ENCODE results near the gene HSP90AA1.
A peak's percentile ranks its signal among the peaks of the same experiment; 100 is the strongest.
"Not testable (repeated sequence)": the region's sequence is repeated elsewhere in the genome, so short reads cannot be mapped to it uniquely, and the experiment has no call there.

Gene HSP90AA1

DNA sequence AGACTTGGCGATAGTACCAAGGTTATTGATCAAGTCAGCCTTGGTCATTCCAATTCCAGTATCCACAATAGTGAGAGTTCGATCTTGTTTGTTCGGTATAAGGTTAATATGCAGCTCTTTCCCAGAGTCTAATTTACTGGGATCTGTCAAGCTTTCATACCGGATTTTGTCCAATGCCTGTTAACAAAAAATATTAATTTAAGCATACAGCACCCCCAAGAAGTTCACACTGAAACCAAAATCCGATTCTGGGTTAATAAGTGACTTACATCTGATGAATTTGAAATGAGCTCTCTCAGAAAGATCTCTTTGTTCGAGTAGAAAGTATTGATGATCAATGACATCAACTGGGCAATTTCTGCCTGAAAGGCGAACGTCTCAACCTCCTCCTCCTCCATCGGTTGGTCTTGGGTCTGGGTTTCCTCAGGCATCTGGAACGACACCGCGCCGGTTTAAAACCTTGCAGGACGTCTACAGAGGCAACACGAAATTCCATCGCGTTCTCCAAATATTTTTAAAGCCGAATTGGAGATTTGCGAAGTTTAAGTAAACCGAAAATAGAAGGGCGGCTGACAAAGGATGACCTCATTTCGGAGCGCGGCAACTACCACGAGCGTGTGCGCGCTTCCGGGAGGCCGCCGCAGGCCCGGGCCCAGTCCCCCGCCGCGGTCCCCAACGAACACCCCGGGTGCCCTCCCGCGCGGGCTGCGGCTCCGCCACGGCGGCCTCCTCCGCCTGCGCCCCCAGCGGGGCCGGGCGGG, 716 bp downstream of the HSP90AA1 start:
- Mint-ChIP-seq H3K4me1 (peaks cover 34 to 62% of the 10 kb centered on the region in 2 donors), H3K9me3 (no peaks in the 10 kb centered on the region), H3K27ac (peak overlapping the region; percentile 87), H3K27me3 (no peaks in the 10 kb centered on the region), H3K4me3 (peak overlapping the region; percentile 75 to 92), H3K36me3 (peaks cover 40 to 62% of the 10 kb centered on the region in 2 donors)
- DNase-seq (peak; percentile 13), ATAC-seq (replicated peaks) (peak; percentile 47 to 51)

DNA sequence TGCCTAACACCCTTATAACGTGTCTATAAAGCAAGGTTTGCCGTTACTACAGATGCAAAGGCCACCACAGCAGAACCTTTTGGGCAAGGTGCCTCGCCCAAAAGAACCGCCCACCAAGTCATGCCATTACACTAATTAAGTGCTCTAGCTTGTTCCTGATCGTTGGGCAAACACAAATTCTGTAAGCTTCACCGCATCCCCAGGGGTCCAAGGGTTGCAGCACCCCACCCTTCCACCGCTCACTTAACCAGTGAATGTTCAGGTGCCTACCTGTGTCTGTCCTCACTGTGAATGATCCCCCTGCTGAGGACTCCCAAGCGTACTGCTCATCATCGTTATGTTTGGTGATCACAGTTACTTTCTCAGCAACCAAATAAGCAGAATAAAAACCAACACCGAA, 1.4 kb downstream of the HSP90AA1 start:
- ATAC-seq (replicated peaks) = no peak
- H3K36me3 Mint-ChIP-seq = peaks cover 47 to 65% of the 10 kb centered on the region in 2 donors

DNA sequence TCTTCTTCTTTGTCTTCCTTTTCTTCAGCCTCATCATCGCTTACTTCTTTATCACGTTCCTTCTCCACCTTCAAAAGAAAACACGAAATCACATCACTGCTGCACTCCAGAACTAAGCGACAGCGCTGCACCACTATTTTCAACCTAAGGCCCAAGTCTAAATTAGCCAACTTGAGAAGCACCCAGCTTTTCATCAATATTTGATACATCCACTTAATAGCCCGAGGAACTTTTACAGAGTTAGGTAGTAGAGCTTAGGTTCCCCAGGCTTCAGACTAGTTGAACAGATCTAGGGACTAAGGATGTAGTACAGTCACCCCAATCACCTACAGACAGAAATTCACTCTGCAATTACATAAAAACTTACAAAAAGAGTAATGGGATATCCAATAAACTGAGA, 1.9 kb downstream of the HSP90AA1 start:
- H3K27ac Mint-ChIP-seq = peak overlapping the region; percentile 77
- no peak for DNase-seq
- H3K4me3 Mint-ChIP-seq = peak overlapping the region; percentile 75 to 92
- H3K36me3 Mint-ChIP-seq = peaks cover 52 to 67% of the 10 kb centered on the region in 2 donors
- H3K9me3 Mint-ChIP-seq = no peaks in the 10 kb centered on the region
- no peaks in the 10 kb centered on the region for H3K27me3 Mint-ChIP-seq
- no peak for ATAC-seq (replicated peaks)
- peaks cover 35 to 62% of the 10 kb centered on the region in 2 donors for H3K4me1 Mint-ChIP-seq

More for the DNA sequence above, 1.4 kb downstream of the HSP90AA1 start:
- H3K27ac Mint-ChIP-seq = peak overlapping the region; percentile 87
- peaks cover 38 to 67% of the 10 kb centered on the region in 2 donors for H3K4me1 Mint-ChIP-seq
- H3K9me3 Mint-ChIP-seq = no peaks in the 10 kb centered on the region
- peak overlapping the region; percentile 75 to 92 for H3K4me3 Mint-ChIP-seq
- H3K27me3 Mint-ChIP-seq = no peaks in the 10 kb centered on the region
- no peak for DNase-seq

DNA sequence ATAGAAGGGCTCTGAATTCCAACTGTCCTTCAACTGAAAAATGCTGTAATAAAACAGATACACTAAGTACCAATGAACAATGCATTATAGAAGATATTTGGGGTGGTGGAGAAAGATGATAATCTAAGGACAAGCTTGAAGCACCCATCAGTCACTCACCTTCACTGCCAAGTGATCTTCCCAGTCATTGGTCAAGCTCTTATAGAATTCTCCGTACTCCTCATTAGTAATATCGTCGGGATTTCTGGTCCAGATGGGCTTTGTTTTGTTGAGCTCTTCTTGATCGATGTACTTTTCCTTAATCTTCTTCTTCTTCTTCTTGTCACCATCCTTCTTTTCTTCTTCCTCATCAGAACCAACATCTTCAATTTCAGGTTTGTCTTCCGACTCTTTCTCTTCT, 2.3 kb downstream of the HSP90AA1 start:
- H3K27me3 Mint-ChIP-seq; DNase-seq; H3K9me3 Mint-ChIP-seq; ATAC-seq (replicated peaks): not testable (repeated sequence)
- peaks cover 55 to 67% of the 10 kb centered on the region in 2 donors for H3K36me3 Mint-ChIP-seq
- H3K27ac Mint-ChIP-seq = peak overlapping the region; percentile 77
- H3K4me3 Mint-ChIP-seq = peak overlapping the region; percentile 75 to 92
- H3K4me1 Mint-ChIP-seq = peaks cover 32 to 58% of the 10 kb centered on the region in 2 donors

DNA sequence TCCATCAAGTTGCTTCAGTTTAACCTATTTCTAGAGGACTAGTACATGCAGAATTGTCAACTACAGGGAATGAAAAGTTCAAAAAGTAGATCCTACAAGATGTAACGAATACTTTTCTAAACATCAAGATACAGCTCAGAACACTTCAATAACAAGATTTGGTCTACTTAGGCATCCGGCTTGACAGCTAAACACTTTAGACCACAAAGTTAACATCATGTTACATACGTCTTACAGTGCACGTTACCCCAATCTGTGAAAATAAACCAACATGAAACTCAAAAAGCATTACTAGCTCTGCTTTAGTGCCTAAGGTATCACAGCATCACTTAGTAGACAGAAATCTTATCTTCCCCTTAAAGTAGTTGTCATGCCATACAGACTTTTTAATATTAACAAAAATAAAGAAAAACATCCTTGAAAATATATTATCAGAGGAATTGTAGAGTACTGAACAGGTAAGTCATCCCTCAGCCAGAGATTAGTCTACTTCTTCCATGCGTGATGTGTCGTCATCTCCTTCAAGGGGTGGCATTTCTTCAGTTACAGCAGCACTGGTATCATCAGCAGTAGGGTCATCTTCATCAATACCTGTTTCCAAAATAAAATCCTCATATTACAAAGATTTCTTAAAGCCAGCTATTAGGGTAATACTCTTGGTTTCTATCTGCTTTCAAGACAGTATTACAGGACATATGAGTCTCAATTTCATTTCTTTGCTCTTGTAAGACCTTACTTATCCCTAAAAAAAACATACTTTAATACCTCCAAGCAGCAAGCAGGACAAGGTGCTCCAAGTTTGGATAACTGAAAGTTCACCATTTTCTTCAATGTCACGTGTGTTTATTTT, 5.4 kb downstream of the HSP90AA1 start:
- no peaks in the 10 kb centered on the region for H3K9me3 Mint-ChIP-seq
- H3K27ac Mint-ChIP-seq = peak overlapping the region; percentile 47
- ATAC-seq (replicated peaks) = no peak
- H3K36me3 Mint-ChIP-seq = peaks cover 72 to 81% of the 10 kb centered on the region in 2 donors
- H3K27me3 Mint-ChIP-seq = no peaks in the 10 kb centered on the region
- peaks cover 22 to 47% of the 10 kb centered on the region in 2 donors for H3K4me1 Mint-ChIP-seq
- DNase-seq = no peak
- no peak overlapping the region for H3K4me3 Mint-ChIP-seq

DNA sequence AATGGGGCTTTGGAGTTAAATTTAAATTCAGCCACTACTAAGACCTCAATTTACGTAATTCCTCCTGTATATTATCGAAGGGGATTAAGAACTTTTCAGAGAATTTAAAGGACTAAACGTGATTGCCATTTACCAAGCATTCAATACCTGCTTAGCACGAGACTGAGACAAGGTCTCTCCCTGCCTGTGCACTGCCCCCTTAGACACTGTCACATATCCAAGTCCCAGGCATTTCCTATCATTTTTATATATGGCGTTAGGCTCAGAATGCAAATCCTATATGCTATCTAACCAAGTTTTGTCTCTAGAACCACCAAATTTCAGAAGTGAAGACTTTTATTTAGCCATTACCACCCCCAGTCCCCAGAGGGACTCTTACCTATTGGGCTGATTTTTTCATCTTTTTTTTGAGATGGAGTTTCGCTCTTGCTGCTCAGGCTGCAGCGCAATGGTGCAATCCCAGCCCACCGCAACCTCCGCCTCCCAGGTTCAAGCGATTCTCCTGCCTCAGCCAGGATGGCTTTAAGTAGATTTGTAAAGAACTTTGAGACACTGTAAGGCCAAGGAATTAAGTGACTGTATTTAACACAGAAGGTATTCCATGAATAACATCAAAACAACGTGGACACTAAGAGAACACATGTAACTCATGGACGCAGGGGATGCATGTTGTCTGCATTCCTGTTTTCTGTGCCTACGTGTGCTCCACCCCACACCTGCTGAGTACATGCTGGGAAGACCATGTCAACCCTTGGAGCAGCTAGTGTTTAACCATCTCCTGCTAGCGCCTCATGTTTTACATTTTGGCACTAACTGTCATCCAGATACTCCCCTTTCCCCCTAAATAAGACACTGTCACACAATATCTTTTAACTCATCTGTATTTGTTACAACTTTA, 6.4 kb downstream of the HSP90AA1 start:
- ATAC-seq (replicated peaks) (no peak), DNase-seq (no peak)
- H3K4me1 Mint-ChIP-seq = peaks cover 18 to 43% of the 10 kb centered on the region in 2 donors
- no peak overlapping the region for H3K27ac Mint-ChIP-seq
- no peaks in the 10 kb centered on the region for H3K27me3 Mint-ChIP-seq
- H3K4me3 Mint-ChIP-seq = no peak overlapping the region
- H3K9me3 Mint-ChIP-seq = no peaks in the 10 kb centered on the region
- peaks cover 63 to 72% of the 10 kb centered on the region in 2 donors for H3K36me3 Mint-ChIP-seq

DNA sequence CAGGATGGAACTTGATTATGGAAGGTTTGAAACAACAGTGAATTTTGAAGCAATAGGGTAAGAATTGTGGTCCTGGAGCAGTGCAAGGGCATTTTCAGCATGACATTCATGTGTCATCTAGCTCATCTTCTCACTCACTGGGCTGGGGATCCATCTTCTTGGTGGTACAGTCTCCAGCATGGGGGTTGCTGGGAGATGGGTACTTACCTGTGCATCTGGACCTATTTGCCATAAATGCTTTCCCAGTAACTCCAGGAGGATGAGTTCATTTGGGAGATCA, 7.2 kb downstream of the HSP90AA1 start:
- ATAC-seq (replicated peaks) (no peak), DNase-seq (no peak)
- Mint-ChIP-seq H3K27me3 (no peaks in the 10 kb centered on the region), H3K36me3 (peaks cover 56 to 65% of the 10 kb centered on the region in 2 donors), H3K9me3 (no peaks in the 10 kb centered on the region), H3K27ac (no peak overlapping the region), H3K4me3 (no peak overlapping the region), H3K4me1 (peaks cover 14 to 35% of the 10 kb centered on the region in 2 donors)

DNA sequence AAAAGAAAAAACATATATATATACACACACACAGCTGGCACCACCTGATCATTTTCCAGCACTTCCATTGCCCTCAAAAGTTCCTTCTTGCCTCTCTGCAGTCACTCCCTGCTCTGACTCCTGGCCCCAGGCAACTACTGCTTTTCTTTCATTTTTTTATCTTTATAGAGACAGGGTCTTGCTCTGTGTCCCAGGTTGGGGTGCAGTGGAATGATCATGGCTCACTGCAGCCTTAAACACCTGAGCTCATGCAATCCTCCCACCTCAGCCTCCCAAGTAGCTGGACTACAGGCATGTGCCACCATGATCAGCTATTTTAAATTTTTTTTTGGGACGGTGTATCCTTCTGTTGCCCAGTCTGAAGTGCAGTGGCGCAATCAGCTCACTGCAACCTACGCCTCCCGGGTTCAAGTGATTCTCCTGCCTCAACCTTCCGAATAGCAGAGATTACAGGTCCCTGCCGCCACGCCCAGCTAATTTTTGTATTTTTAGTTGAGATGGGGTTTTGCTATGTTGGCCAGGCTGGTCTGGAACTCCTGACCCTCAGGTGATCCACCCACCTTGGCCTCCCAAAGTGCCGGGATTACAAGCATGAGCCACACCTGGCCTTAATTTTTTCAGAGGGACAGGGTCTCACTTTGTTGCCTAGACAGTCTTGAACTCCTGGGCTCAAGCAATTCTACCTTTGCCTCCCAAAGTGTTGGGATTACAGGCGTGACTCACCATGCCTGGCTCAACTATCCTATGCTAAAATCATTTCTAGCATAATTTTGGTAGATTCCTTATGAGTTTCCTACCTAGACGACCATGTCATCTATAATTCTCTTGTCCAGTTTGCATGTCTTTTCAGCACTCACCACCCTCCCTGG, 7.8 kb downstream of the HSP90AA1 start:
- Mint-ChIP-seq H3K27me3 (no peaks in the 10 kb centered on the region), H3K4me1 (peaks cover 12 to 32% of the 10 kb centered on the region in 2 donors), H3K36me3 (peaks cover 56 to 66% of the 10 kb centered on the region in 2 donors), H3K27ac (peak overlapping the region; percentile 70), H3K9me3 (peaks cover 0 to 4% of the 10 kb centered on the region in 2 donors), H3K4me3 (no peak overlapping the region)
- DNase-seq = no peak
- no peak for ATAC-seq (replicated peaks)

DNA sequence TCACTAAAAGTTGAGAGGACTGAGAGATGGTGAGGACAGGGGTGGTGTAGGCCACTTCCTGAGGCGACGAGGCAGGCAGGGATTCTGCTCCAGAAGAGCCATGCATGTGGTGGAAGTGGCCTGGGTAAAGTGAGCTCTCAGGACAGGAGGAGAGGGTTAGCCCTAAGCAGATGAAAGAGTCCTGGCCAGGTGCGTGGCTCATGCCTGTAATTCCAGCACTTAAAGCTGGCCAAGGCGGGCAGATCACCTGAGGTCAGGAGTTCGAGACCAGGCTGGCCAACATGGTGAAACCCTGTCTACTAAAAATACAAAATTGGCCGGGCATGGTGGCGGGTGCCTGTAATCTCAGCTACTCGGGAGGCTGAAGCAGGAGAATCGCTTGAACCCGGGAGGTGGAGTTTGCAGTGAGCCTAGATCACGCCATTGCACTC, 8.5 kb downstream of the HSP90AA1 start:
- not testable (repeated sequence) for H3K4me3 Mint-ChIP-seq; H3K9me3 Mint-ChIP-seq; ATAC-seq (replicated peaks); H3K27me3 Mint-ChIP-seq; DNase-seq
- H3K27ac Mint-ChIP-seq = peak overlapping the region; percentile 65
- H3K36me3 Mint-ChIP-seq = peaks cover 56 to 62% of the 10 kb centered on the region in 2 donors
- H3K4me1 Mint-ChIP-seq = peaks cover 9 to 26% of the 10 kb centered on the region in 2 donors

DNA sequence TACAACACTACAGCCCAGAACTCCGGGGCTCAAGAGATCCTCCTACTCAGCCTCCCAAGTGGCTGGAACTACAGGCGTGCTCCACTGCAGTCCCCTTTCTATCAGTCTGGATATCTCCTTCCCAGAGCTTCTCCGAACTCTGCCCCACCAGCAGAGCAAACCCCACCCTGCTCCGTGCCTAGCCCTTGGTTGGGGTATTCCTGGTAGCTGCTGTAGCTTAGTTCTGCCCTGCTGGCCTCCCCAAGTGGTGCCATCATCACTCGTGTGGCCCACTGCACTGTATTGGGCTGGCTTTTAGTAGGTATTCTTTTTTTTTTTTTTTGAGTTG, 9.5 kb downstream of the HSP90AA1 start:
- H3K9me3 Mint-ChIP-seq = peaks cover 0 to 4% of the 10 kb centered on the region in 2 donors
- ATAC-seq (replicated peaks) (peak; percentile 26 to 32), DNase-seq (no peak)
- peak overlapping the region; percentile 59 for H3K27ac Mint-ChIP-seq
- no peaks in the 10 kb centered on the region for H3K27me3 Mint-ChIP-seq
- no peak overlapping the region for H3K4me3 Mint-ChIP-seq
- H3K36me3 Mint-ChIP-seq = peaks cover 49 to 54% of the 10 kb centered on the region in 2 donors
- H3K4me1 Mint-ChIP-seq = peaks cover 7 to 19% of the 10 kb centered on the region in 2 donors

DNA sequence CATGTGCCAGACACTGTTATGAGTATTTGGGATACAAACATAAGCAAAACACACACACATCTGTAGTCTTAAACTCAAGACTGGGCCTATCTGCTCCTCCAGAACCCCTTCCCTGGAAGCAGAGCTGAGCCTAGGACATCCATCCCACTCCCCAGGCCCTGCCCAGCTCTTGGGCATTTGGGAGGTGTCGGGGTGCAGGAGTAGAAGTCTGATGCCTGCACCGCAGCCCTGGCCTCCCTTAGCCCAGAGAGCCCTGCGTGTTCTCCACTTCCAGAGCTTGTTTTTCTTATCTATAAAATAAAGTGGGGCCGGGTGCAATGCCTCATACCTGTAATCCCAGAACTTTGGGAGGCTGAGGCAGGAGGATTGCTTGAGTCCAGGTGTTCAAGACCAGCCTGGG, 11.7 kb downstream of the HSP90AA1 start:
- Mint-ChIP-seq H3K4me3 (no peak overlapping the region), H3K27ac (no peak overlapping the region), H3K4me1 (peaks cover 2 to 5% of the 10 kb centered on the region in 2 donors), H3K27me3 (no peaks in the 10 kb centered on the region), H3K9me3 (peaks cover 0 to 4% of the 10 kb centered on the region in 2 donors), H3K36me3 (peaks cover 34 to 35% of the 10 kb centered on the region in 2 donors)
- ATAC-seq (replicated peaks) (no peak), DNase-seq (no peak)

DNA sequence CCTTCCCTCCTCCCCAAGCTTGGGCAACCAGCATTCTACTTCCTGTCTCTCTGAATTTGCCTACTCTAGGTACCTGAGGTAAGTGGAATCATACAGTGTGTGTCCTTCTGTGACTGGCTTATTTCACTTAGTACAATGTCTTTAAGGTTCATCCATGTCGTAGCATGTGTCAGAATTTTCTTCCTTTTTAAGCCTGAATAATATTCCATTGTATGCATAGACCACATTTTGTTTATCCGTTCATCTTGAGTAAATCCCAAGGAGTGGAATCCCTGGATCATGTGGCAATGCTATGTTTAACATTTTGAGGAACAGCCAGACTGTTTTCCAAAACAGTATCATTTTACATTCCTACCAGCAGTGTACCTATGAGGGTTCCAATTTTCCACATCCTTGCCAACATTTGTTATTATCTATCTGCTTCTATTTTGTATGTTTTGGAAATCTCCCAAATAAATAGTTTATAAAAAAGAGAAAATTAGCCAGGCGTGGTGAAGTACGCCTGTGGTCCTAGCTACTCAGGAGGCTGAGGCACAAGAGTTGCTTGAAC, 12.4 kb downstream of the HSP90AA1 start:
- no peak overlapping the region for H3K4me3 Mint-ChIP-seq
- peaks cover 2 to 5% of the 10 kb centered on the region in 2 donors for H3K4me1 Mint-ChIP-seq
- no peak overlapping the region for H3K27ac Mint-ChIP-seq
- H3K36me3 Mint-ChIP-seq = peaks cover 29 to 30% of the 10 kb centered on the region in 2 donors
- no peaks in the 10 kb centered on the region for H3K27me3 Mint-ChIP-seq
- no peak for DNase-seq
- peaks cover 0 to 4% of the 10 kb centered on the region in 2 donors for H3K9me3 Mint-ChIP-seq
- no peak for ATAC-seq (replicated peaks)
